Adrenal gland (tissue), 5 donors: ENCODE results near the gene AMN.

Experiments used
- POLR2A ChIP-seq, 2 donors: fragments of 450-650 bp; IDR thresholded peaks; one replicate each; pipeline ENCODE4 v1.6.1; 2017; ENCODE audit warnings: antibody characterized with exemption in 2 of 2, mild to moderate bottlenecking in 2 of 2, moderate library complexity in 1 of 2
- TF ChIP-seq, protein P1 (sequence below), 6 experiments: fragments of 450-650 bp in 4 of 6; fragments of 200-600 bp in 2 of 6; sonication (generic) in 1 of 6; IDR thresholded peaks; 1 replicate in 5 of 6; 2 replicates in 1 of 6; pipeline versions ENCODE4 v1.5.1 to v1.8.0; 2016 to 2021; ENCODE audit warnings: antibody characterized with exemption in 6 of 6, mild to moderate bottlenecking in 2 of 6, moderate library complexity in 1 of 6
- donor health status: DM: no; HTN: no; CAD: no.

DNA sequence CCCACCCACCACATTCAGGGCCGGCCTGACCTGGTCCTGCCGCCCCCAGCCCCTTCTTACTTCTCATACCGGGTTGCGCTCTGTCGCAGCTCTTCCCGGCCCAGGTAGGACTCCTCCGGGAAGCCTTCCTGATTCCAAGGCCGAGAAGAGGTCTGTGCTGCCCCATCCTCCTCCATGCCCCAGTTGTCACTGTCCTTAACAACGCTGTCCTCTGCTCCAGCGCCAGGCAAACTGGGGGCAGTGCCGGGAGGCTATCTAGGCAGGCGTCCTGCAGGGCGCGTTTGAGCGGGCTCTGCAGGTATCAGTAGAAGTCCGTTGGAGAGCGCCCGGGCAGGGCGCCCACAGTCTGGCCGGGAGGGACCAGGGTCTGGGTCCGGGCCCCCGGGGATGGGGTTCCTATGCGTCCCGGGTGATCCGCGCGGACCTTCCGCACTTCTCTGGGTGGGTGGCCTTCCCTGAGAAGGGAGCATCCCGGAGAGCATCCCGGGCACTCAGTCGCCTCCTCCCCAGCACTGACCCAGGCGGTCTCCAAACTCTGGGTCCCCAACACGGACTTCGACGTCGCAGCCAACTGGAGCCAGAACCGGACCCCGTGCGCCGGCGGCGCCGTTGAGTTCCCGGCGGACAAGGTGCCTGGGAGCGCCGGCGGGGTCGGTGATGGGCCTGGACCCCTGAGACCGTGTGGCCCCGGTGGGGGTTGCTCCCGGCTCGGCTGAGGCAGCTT, 900 bp downstream of the AMN start:
- no peak for TF ChIP-seq POLR2A (IDR thresholded peaks at IDR 0.05)
- TF ChIP-seq, protein P1, sequence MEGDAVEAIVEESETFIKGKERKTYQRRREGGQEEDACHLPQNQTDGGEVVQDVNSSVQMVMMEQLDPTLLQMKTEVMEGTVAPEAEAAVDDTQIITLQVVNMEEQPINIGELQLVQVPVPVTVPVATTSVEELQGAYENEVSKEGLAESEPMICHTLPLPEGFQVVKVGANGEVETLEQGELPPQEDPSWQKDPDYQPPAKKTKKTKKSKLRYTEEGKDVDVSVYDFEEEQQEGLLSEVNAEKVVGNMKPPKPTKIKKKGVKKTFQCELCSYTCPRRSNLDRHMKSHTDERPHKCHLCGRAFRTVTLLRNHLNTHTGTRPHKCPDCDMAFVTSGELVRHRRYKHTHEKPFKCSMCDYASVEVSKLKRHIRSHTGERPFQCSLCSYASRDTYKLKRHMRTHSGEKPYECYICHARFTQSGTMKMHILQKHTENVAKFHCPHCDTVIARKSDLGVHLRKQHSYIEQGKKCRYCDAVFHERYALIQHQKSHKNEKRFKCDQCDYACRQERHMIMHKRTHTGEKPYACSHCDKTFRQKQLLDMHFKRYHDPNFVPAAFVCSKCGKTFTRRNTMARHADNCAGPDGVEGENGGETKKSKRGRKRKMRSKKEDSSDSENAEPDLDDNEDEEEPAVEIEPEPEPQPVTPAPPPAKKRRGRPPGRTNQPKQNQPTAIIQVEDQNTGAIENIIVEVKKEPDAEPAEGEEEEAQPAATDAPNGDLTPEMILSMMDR (IDR thresholded peaks at IDR 0.05), result no peak
